Right lobe of liver (tissue), 4 donors: ENCODE measurements around the gene LASP1.

ENCODE experiments used
- CTCF ChIP-seq, 4 donors: fragments of 200-600 bp in 3 of 4; fragments of 450-650 bp in 1 of 4; IDR thresholded peaks; one replicate each; pipeline versions ENCODE4 v1.5.1 to v1.8.0; 2016 to 2022; ENCODE audit warnings: antibody characterized with exemption in 4 of 4, mild to moderate bottlenecking in 2 of 4
- POLR2A ChIP-seq: fragments of 450-650 bp; IDR thresholded peaks from one replicate; pipeline ENCODE4 v1.6.1; 2017; ENCODE audit warnings: antibody characterized with exemption, mild to moderate bottlenecking
- donor health status: DM: no; HTN: no; CAD: no.
- donor health status: DM: no; HTN: no; CAD: no.
- donor health status: DM: no; HTN: yes; CAD: no.

GRCh38 chr17:38912221-38912813, 42.5 kb downstream of the LASP1 start:
- TF ChIP-seq CTCF (IDR thresholded peaks at IDR 0.05) (no peak), POLR2A (no peak)
